C4-2B (cell line): ENCODE data around the gene ZNF385B.
A peak's percentile ranks its signal among the peaks of the same experiment; 100 is the strongest.

ENCODE experiments used
- H3K27ac ChIP-seq: fragments of 450-650 bp; 2 replicates; pipeline ENCODE4 v1.5.1; 2017
- CTCF ChIP-seq: fragments of 450-650 bp; conservative IDR thresholded peaks from 2 replicates; pipeline ENCODE4 v1.5.1; 2017; ENCODE audit warnings: mild to moderate bottlenecking
- ZFX ChIP-seq: fragments of 450-650 bp; IDR thresholded peaks from 2 replicates; pipeline ENCODE4 v1.6.1; 2017

Gene ZNF385B

GRCh38 chr2:179855673-179856072, 5.7 kb downstream of the ZNF385B start:
- no peak for TF ChIP-seq ZFX
- no peak for TF ChIP-seq CTCF
- H3K27ac ChIP-seq, result peak overlapping the region; percentile 78; the same call in 1 of the 2 replicates

GRCh38 chr2:179854891-179855290, 6.5 kb downstream of the ZNF385B start:
- no peak overlapping the region for H3K27ac ChIP-seq
- TF ChIP-seq ZFX (no peak), CTCF (no peak)

GRCh38 chr2:179853108-179853507, 8.3 kb downstream of the ZNF385B start:
- no peak for TF ChIP-seq ZFX
- TF ChIP-seq CTCF, result no peak
- no peak overlapping the region for H3K27ac ChIP-seq

- H3K27ac ChIP-seq, result no peak overlapping the region
- TF ChIP-seq ZFX, result no peak
- no peak for TF ChIP-seq CTCF
Observed at GRCh38 chr2:179850188-179850587, 11.2 kb downstream of the ZNF385B start.

GRCh38 chr2:179849719-179850118, 11.7 kb downstream of the ZNF385B start:
- H3K27ac ChIP-seq, result no peak overlapping the region
- TF ChIP-seq CTCF (no peak), ZFX (no peak)

- no peak overlapping the region for H3K27ac ChIP-seq
- no peak for TF ChIP-seq ZFX
- no peak for TF ChIP-seq CTCF
Observed at GRCh38 chr2:179843541-179843940, 17.9 kb downstream of the ZNF385B start.

- TF ChIP-seq ZFX (no peak), CTCF (peak; percentile 19; the same call in 1 of the 2 replicates)
- no peak overlapping the region for H3K27ac ChIP-seq
Observed at GRCh38 chr2:179842498-179843153, 18.8 kb downstream of the ZNF385B start.
